Gastroesophageal sphincter (tissue), 3 donors: Measurements from ENCODE around the gene ATP2C1.

ENCODE experiments used
- EP300 ChIP-seq: sonication (generic); formaldehyde crosslinking; IDR thresholded peaks from one replicate; pipeline ENCODE4 v1.6.1; 2017; ENCODE audit warnings: antibody characterized with exemption, mild to moderate bottlenecking
- POLR2A ChIP-seq, 2 donors: fragments of 450-650 bp; IDR thresholded peaks; one replicate each; pipeline ENCODE4 v1.6.1; 2017; ENCODE audit warnings: antibody characterized with exemption in 2 of 2, mild to moderate bottlenecking in 2 of 2, moderate library complexity in 1 of 2
- POLR2AphosphoS5 ChIP-seq: sonication (generic); formaldehyde crosslinking; IDR thresholded peaks from one replicate; pipeline ENCODE4 v1.6.1; 2017; ENCODE audit warnings: antibody characterized with exemption
- TF ChIP-seq, protein P1 (sequence below), 4 experiments: fragments of 200-600 bp in 2 of 4; fragments of 450-650 bp in 2 of 4; sonication (generic) in 1 of 4; IDR thresholded peaks; one replicate each; pipeline ENCODE4 v1.5.1; 2017 to 2019; ENCODE audit warnings: antibody characterized with exemption in 4 of 4, mild to moderate bottlenecking in 2 of 4, moderate library complexity in 2 of 4

GRCh38 chr3:130865489-130865888 is 28.4 kb upstream of the ATP2C1 start:
- no peak for TF ChIP-seq POLR2AphosphoS5
- TF ChIP-seq POLR2A (IDR thresholded peaks at IDR 0.05), result no peak
- TF ChIP-seq, protein P1, sequence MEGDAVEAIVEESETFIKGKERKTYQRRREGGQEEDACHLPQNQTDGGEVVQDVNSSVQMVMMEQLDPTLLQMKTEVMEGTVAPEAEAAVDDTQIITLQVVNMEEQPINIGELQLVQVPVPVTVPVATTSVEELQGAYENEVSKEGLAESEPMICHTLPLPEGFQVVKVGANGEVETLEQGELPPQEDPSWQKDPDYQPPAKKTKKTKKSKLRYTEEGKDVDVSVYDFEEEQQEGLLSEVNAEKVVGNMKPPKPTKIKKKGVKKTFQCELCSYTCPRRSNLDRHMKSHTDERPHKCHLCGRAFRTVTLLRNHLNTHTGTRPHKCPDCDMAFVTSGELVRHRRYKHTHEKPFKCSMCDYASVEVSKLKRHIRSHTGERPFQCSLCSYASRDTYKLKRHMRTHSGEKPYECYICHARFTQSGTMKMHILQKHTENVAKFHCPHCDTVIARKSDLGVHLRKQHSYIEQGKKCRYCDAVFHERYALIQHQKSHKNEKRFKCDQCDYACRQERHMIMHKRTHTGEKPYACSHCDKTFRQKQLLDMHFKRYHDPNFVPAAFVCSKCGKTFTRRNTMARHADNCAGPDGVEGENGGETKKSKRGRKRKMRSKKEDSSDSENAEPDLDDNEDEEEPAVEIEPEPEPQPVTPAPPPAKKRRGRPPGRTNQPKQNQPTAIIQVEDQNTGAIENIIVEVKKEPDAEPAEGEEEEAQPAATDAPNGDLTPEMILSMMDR (IDR thresholded peaks at IDR 0.05), result no peak
- no peak for TF ChIP-seq EP300
